Activated B cell treated with CpG ODN at 0.5 μM for 24 hours (primary cell): ENCODE data around the gene DNAJB1. TPM values are rescaled to one million over a fixed set of nuclear protein-coding genes. Genes with fewer than 3 reads are reported as not detected.
"Not testable (repeated sequence)": the region's sequence is repeated elsewhere in the genome, so short reads cannot be mapped to it uniquely, and the experiment has no call there.

ENCODE experiments used
- ATAC-seq: fragments of 200-7000 bp; cut with Tn5 transposase; one replicate; pipeline ENCODE4 v1.10.0; 2021; ENCODE audit warnings: low read depth, mild to moderate bottlenecking, moderate library complexity
- CTCF ChIA-PET: fragments of 350-600 bp; sonication (Branson Sonifier 250); formaldehyde crosslinking; loops from one replicate; lab custom pipeline; 2021; ENCODE audit warnings: antibody characterized with exemption; lab: Charles Lee
- POLR2A ChIA-PET: fragments of 350-600 bp; sonication (Branson Sonifier 250); formaldehyde crosslinking; loops from one replicate; lab custom pipeline; 2021; ENCODE audit warnings: antibody characterized with exemption; lab: Charles Lee
- DNase-seq: peaks from one replicate; pipeline ENCODE4 v3.0.0; 2022
- H3K27ac Mint-ChIP-seq: one replicate; pipeline ENCODE4 v1.8.0; 2020; ENCODE audit warnings: mixed read lengths
- H3K27me3 Mint-ChIP-seq: one replicate; pipeline ENCODE4 v1.8.0; 2021; ENCODE audit warnings: mixed read lengths
- H3K36me3 Mint-ChIP-seq: one replicate; pipeline ENCODE4 v1.8.0; 2021; ENCODE audit warnings: low read depth, mixed read lengths
- H3K4me1 Mint-ChIP-seq: one replicate; pipeline ENCODE4 v1.8.0; 2021; ENCODE audit warnings: mixed read lengths
- H3K4me3 Mint-ChIP-seq: one replicate; pipeline ENCODE4 v1.8.0; 2020; ENCODE audit warnings: mild to moderate bottlenecking, mixed read lengths
- H3K9me3 Mint-ChIP-seq: one replicate; pipeline ENCODE4 v1.8.0; 2020; ENCODE audit warnings: mixed read lengths
- CTCF ChIP-seq: fragments of 200-600 bp; IDR thresholded peaks from one replicate; pipeline ENCODE4 v1.8.0; 2022; ENCODE audit warnings: antibody characterized with exemption, mild to moderate bottlenecking
- intact Hi-C: fragments of 100-400 bp; cut with micrococcal nuclease; formaldehyde crosslinking; loops from one replicate; pipeline ENCODE4 v1.15.1; 2024
- total RNA-seq: library from RNA; stranded (reverse); gene quantifications from 2 replicates; pipeline ENCODE4 v1.2.3, GENCODE V29; 2022

DNAJB1 gene
- total RNA-seq, 1 donor from 2014 or later = 56.1 TPM

DNA sequence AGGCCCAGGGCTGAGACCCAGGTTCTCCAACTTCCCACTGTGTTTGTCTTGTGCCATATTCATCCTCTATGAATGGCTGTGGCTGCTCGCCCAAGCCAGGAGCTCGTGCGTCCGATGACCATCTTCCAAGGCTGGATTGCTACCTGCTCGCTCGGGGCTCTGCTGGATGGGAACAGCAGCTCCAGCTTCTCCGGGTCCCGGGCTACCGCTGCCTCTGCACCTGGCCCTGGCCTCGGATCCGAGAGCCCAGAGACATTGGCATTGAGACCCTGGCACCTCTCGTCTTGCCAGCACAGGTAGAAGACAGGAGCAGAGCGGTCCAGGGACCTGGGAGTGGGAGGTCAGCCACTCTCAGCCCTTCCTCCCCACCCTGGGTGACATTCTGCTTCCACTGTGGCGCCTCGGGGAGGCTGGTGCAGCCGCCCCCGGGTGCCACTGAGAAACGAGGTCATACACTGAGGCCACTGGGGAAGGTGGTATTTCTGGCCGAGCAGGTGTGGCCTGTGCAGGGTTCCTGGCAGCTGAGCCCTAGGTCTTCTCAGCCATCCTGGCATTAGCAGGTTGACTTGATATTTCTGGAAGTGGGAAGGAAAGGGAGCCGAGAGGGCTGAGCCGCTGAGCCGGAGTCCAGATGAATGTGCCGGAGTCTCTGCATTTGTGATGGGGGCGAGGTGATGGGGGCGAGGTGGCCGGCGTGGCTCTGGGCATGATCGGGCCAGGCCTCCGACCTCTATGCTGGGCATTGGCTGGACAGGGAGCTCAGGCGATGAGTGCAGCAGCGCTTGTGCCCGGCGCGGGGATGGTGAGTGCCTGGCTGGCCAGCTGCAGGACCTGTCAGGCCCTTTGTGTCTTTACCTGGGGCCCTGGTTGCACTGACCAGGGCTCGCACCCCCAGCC is 35.1 kb upstream of the DNAJB1 start:
- intact Hi-C loops = no loop called here
- ChIA-PET POLR2A (no interaction called here), CTCF (interaction anchor here (1.3 to 1.4 kb wide), 2 partner anchors 49 to 134 kb away, joined by 3 to 5 read pairs; no protein-coding TSS in a partner anchor)
- peaks cover 41% of the 10 kb centered on the region for H3K4me1 Mint-ChIP-seq
- ATAC-seq = no peak
- no peak overlapping the region for H3K4me3 Mint-ChIP-seq
- DNase-seq = no peak
- peaks cover 14% of the 10 kb centered on the region for H3K36me3 Mint-ChIP-seq
- no peak for TF ChIP-seq CTCF
- no peak overlapping the region for H3K27ac Mint-ChIP-seq
- H3K27me3 Mint-ChIP-seq = no peaks in the 10 kb centered on the region
- no peaks in the 10 kb centered on the region for H3K9me3 Mint-ChIP-seq

DNA sequence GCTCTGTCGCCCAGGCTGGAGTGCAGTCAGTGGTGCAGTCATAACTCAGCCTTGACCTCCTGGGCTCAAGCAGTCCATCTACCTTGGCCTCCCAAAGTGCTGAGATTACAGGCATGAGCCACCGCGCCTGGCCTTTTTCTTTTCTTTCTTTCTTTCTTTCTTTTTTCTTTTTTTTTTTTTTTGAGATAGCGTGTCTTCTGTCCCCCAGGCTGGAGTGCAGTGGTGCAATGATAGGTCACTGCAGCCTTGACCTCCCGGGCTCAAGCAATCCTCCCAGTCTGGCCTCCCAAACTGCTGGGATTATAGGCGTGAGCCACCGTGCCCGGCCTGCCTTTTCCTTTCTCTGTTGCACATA is 33.8 kb upstream of the DNAJB1 start:
- POLR2A ChIA-PET = interaction anchor here (1.8 kb wide), 1 partner anchor 34 kb away, joined by 6 read pairs; the partner anchor contains the start of gene DNAJB1

GRCh38 chr19:14551134-14552005 is 33.2 kb upstream of the DNAJB1 start:
- ATAC-seq (peak; percentile 91), DNase-seq (peak; percentile 36)
- not testable (repeated sequence) for H3K9me3 Mint-ChIP-seq, H3K4me3 Mint-ChIP-seq, H3K27me3 Mint-ChIP-seq
- CTCF ChIA-PET = interaction anchor here (0.6 to 2.2 kb wide), 5 partner anchors 16 to 123 kb away, joined by 3 to 6 read pairs (median 3); partner anchors contain the start of gene ADGRE3
- peak overlapping the region; percentile 59 for H3K27ac Mint-ChIP-seq
- peaks cover 37% of the 10 kb centered on the region for H3K4me1 Mint-ChIP-seq
- intact Hi-C loops = loop anchor here (1.0 to 2.0 kb wide), 3 partner anchors 23 to 46 kb away; partner anchors contain the start of genes DNAJB1 and TECR
- POLR2A ChIA-PET = interaction anchor here (0.6 to 1.8 kb wide), 3 partner anchors 33 to 42 kb away, joined by 3 to 6 read pairs (median 3); partner anchors contain the start of gene DNAJB1
- H3K36me3 Mint-ChIP-seq = peaks cover 15% of the 10 kb centered on the region

More for the DNA sequence above, 33.8 kb upstream of the DNAJB1 start:
- H3K9me3 Mint-ChIP-seq, DNase-seq, H3K27ac Mint-ChIP-seq, H3K27me3 Mint-ChIP-seq, H3K4me3 Mint-ChIP-seq, intact Hi-C loops, ATAC-seq: not testable (repeated sequence)
- Mint-ChIP-seq H3K36me3 (peaks cover 15% of the 10 kb centered on the region), H3K4me1 (peaks cover 42% of the 10 kb centered on the region)
- CTCF ChIA-PET = interaction anchor here (0.6 to 2.2 kb wide), 3 partner anchors 17 to 79 kb away, joined by 3 to 6 read pairs (median 5); no protein-coding TSS in a partner anchor

- H3K4me3 Mint-ChIP-seq = no peak overlapping the region
- ATAC-seq (no peak), DNase-seq (no peak)
- H3K36me3 Mint-ChIP-seq = peaks cover 15% of the 10 kb centered on the region
- H3K27ac Mint-ChIP-seq = no peak overlapping the region
- ChIA-PET POLR2A (interaction anchor here (1.1 to 1.8 kb wide), 3 partner anchors 21 to 40 kb away, joined by 3 to 6 read pairs (median 6); partner anchors contain the start of genes DNAJB1 and TECR), CTCF (interaction anchor here (0.8 to 2.2 kb wide), 4 partner anchors 17 to 78 kb away, joined by 3 to 6 read pairs (median 3); partner anchors contain the start of gene DNAJB1)
- no peaks in the 10 kb centered on the region for H3K27me3 Mint-ChIP-seq
- H3K4me1 Mint-ChIP-seq = peaks cover 33% of the 10 kb centered on the region
- no peak for TF ChIP-seq CTCF
- H3K9me3 Mint-ChIP-seq = no peaks in the 10 kb centered on the region
- intact Hi-C loops = loop anchor here (2.0 kb wide), 1 partner anchor 21 kb away; the partner anchor contains the start of gene TECR
Observed at GRCh38 chr19:14550201-14550754, 32.1 kb upstream of the DNAJB1 start.

- intact Hi-C loops = no loop called here
- Mint-ChIP-seq H3K27ac (no peak overlapping the region), H3K4me1 (peaks cover 20% of the 10 kb centered on the region), H3K36me3 (peaks cover 17% of the 10 kb centered on the region), H3K27me3 (no peaks in the 10 kb centered on the region), H3K9me3 (no peaks in the 10 kb centered on the region), H3K4me3 (no peak overlapping the region)
- no peak for DNase-seq
- ChIA-PET CTCF (interaction anchor here (0.7 kb wide), 1 partner anchor 771 kb away, joined by 3 read pairs; no protein-coding TSS in a partner anchor), POLR2A (no interaction called here)
- TF ChIP-seq CTCF = no peak
- no peak for ATAC-seq
Observed at GRCh38 chr19:14545716-14546082, 27.5 kb upstream of the DNAJB1 start.
